NOMO-1 (cell line): ENCODE data around the gene ZNF436.

Source experiments
- DNase-seq, 2 experiments: peaks; one replicate each; lab custom pipeline; 2025; ENCODE audit not compliant: unreplicated experiment in 2 of 2; lab: John Stamatoyannopoulos, UW

ZNF436 gene

DNA sequence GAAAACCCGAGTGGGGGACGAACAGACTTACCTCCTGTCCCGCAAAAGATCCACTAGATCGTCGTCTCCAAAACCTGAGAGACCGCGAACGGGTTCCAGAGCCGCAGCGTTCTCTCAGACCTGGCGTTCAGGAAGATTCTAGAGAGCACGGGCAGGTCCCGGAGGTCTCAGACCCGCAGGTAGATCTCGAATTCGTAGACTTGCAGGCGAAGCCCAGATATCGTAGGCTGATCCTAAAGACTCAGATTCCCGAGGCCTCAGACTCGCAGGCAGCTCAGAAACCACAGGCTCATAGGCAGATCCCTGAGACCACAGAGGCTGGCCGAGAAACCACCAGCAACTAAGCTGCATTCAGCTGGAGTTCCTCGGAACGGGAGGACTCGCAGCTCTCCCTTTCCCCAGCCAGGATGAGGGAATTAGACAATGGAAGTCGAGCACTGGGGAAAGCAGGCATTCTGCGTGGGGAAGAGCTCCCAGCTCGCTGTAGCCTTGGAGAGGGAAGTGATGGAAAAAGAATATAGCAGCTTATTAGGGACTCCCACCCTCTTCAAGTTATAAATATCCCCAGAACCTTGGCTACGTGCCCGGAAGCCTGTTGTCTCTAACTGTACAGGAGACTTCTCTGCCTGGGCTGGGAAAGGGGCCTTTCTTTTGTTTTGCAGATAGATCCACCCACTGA is at the start of gene ZNF436:
Gene ZNF436 (minus strand): TSS at position 502 of the 679 bp plus-strand sequence. CDS start 1,831 bp downstream, outside the sequence.
- DNase-seq = peak in 1 of 2 experiments; percentile 41

- no peak for DNase-seq
These were observed 49.5 kb upstream of the ZNF436 start for GRCh38 chr1:23419180-23419579.

DNA sequence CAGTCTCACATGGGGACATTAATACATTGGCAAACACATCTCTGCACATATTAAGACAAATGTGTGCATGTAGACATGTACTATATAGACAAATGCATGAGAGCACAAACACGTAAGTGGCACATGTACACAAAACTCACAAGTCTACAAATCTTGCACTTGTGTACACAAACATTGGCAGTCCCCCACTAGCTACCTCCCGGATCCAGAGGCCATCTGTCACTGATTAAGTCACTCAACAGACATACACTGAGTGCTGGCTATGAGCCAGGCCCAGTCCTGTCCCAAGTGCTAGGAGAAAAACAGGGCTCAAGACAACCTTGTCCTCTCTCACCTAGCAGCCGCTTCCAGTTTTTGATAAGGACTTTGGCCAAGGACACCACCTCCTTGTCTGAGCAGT is 47.9 kb upstream of the ZNF436 start:
- no peak for DNase-seq

DNA sequence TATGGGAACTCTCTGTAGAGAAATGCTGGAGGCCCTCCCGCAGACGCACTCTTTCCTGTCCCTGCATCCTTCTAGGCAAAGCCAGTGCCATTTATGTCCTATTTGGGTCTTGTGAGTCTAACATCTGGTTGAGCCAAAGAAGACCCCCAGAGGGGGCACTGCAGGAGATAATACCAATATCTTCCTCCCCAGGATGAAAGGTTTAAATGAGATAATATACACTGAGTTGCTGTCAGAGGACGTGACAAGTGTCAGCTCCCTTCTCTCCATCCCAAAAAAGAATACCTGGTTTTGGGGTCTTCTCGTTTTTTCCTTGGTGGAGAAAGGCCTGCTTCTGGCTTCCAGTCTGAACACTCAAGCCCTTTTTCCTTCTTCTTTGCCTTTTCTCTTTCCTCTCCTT is 47.3 kb upstream of the ZNF436 start:
- DNase-seq = no peak

DNA sequence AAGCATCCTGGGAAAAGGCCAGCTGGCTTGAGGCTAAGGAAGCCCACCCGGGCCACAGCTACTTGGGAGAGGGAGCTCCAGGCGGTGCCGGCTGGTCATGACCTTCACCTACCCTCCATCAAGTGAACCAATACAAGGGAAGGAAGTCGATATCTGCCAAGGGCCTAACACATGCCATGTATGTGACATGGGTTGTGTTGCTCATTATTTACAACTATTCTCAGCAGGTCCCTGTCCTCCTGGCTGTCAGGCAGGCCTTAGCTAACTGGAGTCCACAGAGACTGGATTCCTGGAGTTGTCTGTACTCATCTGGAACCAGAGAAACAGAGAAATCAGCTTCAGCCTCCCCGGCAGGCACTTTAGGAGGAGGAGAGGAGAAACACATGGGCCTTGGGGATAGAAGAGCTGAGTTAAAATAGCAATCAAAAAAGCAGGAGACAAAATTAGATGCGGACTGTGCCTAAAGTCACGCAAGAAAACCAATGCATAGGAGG is 39.2 kb upstream of the ZNF436 start:
- DNase-seq = no peak

DNA sequence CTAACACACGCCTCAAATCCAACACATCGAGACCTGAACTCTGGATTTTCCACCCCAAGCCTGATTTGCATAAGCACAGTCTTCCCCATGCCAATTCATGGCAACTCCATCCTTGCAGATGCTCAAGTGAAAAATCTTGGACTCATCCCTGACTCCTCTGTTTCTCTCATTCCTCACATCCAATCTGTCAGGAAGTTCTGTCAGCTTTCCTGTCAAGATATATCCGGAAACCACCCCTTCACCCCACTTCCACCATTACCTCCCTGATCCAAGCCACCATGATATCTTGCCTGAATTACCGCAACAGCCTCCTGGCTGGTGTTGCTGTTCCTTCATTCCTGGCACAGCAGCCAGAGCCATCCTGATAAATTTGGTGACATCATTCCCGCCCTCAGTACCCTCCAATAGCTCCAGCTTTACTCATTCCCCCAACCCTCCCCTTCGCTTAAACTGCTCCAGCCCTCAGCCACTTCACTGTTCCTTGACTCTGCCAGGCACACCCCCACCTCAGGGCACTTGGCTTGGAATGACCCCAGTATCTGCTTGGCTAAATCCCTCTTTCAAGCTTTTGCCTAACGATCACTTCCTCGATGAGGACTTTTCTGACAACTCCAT is 37.5 kb upstream of the ZNF436 start:
- no peak for DNase-seq

GRCh38 chr1:23405946-23406345 is 36.3 kb upstream of the ZNF436 start:
- DNase-seq = no peak

GRCh38 chr1:23403735-23404486 is 34.3 kb upstream of the ZNF436 start:
- DNase-seq = peak; percentile 46 to 75

GRCh38 chr1:23403355-23403734 is 33.7 kb upstream of the ZNF436 start:
- DNase-seq = no peak

DNA sequence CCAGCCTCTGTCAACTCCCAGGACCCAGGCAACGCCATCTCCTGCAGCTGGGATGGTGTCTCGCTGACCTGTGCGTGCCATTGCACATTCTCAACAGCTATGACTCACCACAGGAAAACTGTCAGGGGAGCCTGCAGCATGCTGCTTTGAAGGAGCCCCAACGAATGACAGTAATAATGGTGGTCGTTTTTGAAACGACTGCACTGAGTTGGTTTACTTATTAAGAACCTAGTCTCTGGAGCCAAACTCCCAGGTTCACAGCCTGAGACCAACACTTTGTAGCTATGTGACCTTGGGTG is 33.4 kb upstream of the ZNF436 start:
- DNase-seq = peak in 1 of 2 experiments; percentile 45

- DNase-seq = peak; percentile 60 to 68
These were observed 32.8 kb upstream of the ZNF436 start for GRCh38 chr1:23402286-23403037.

DNA sequence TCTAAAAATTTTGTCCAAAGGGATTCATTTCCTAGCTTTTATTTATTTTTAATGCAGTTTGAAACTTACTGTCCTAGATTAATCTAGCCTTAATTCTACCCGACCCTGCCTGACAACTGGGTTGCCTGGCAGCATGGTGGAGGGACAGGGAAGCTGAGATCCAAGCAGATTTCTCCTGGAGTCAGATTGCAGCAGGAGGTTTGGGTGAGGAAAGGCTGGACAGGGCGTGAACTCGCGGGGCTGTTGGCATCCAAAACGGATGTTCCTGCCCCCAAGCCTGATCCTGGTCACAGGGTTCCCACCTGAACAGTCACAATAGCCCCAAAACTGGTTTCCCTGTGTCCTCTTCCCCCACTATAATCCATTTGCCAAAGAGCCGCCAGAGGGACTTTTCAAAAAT is 31.7 kb upstream of the ZNF436 start:
- no peak for DNase-seq

DNA sequence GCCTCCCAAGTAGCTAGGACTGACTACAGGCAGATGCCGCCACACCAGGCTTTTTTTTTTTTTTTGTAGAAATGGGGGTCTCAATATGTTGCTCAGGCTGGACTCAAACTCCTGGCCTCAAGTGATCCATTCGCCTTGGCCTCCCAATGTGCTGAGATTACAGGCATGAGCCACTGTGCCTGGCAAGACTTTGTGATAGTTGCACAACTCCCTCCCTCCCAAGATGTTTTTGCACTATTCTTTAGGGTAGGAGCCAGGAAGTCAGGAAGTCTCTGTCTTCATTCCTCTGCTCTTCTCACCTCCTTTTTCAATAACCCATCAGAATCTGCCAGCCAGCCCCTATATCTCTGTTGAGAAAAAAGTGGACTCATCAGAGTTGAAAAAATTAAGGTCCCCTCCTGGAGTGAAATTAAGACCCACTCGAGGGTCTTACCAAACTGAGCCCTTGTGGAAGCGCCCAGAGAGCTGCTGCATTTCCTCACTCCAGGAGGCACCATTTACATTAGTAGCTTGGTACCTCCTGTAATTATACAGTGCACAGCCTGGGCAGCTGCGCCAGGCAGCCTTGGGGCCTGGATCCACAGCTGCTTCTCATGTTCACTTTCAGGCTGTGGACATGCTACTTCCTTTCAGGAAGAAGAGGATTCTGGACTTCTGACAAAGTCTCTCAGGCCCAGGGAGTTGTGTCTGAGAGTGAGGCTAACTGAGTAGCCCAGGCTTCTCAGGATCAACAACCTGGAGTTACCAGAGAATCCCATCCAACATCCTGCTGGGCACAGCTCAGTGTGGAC is 30.9 kb upstream of the ZNF436 start:
- no peak for DNase-seq

DNA sequence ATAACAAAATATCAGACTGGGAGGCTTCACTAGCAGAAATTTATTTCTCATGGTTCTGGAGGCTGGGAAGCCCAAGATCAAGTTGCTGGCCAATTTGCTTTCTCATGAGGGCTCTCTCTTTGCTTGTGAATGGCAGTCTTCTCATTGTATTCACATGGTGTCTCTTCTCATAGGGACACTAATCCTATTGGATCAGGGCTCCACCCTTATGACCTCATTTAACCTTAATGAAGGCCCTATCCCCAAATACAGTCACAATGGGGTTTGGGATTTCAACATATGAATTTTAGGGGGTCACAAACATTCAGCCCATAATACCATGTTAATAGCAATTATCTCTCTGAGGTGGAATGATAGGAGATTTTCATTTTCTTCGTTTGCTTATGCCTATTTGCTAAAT is 29.6 kb upstream of the ZNF436 start:
- no peak for DNase-seq

- no peak for DNase-seq
These were observed 28.3 kb upstream of the ZNF436 start for GRCh38 chr1:23397908-23398307.

GRCh38 chr1:23396380-23396779 is 26.7 kb upstream of the ZNF436 start:
- no peak for DNase-seq

- DNase-seq = no peak
These were observed 26.2 kb upstream of the ZNF436 start for GRCh38 chr1:23395849-23396248.

GRCh38 chr1:23395154-23395724 is 25.6 kb upstream of the ZNF436 start:
- no peak for DNase-seq

DNA sequence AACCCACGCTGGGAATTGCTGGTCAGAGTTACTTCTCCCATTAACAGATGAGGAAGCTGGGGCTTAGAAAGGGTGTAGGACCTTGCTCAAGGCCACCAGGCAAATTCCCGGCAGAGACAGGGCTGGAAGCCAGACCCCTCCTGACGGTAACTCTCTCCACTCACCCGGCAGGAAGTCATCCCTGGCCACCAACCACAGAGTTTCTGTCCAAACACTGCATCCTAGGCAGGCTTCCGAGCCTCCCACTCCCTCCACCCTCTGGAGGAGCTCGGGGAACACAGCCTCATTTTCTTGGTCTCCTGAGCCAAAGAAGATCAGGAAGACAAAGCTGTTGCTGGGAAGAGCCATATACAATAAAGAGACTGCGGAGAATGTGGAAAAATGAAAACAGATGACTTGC is 25.0 kb upstream of the ZNF436 start:
- DNase-seq = no peak

- DNase-seq = no peak
These were observed 24.5 kb upstream of the ZNF436 start for GRCh38 chr1:23394181-23394580.
